ENCODE results near the gene TMEM140. TPM values are rescaled to one million over a fixed set of nuclear protein-coding genes. Genes with fewer than 3 reads are reported as not detected.

The TMEM140 gene
- total and polyA plus RNA-seq, 2 of the 13 experiments (the other 11 are each of a cell fraction or from before 2014, with no cell fraction given), result 9.2 to 21.7 TPM

GRCh38 chr7:135169141-135169963 is 21.5 kb downstream of the TMEM140 start (continued):
- TF ChIP-seq HNF1A (IDR thresholded peaks at IDR 0.05; ENCODE audit: low read depth) (no peak), HNF1A (CRISPR knock-in tag; IDR thresholded peaks at IDR 0.05; ENCODE audit: borderline replicate concordance) (peak; percentile 38; the same call in 1 of the 2 replicates), ZIK1 (CRISPR knock-in tag; IDR thresholded peaks at IDR 0.05; ENCODE audit: borderline replicate concordance, low read depth) (no peak), KLF13 (CRISPR knock-in tag; IDR thresholded peaks at IDR 0.05) (no peak), HMG20A (CRISPR knock-in tag; IDR thresholded peaks at IDR 0.05; ENCODE audit: borderline replicate concordance) (no peak), TRIM24 (CRISPR knock-in tag; IDR thresholded peaks at IDR 0.05) (no peak), RNF2 (conservative IDR thresholded peaks at IDR 0.05; ENCODE audit: low read depth) (no peak), ZNF121 (CRISPR knock-in tag; IDR thresholded peaks at IDR 0.05) (no peak), ZNF780A (CRISPR knock-in tag; IDR thresholded peaks at IDR 0.05) (no peak), MED8 (CRISPR knock-in tag; IDR thresholded peaks at IDR 0.05; ENCODE audit: insufficient replicate concordance) (no peak), MTA3 (CRISPR knock-in tag; IDR thresholded peaks at IDR 0.05) (no peak), ZMYM2 (CRISPR knock-in tag; IDR thresholded peaks at IDR 0.05) (no peak), SMARCC2 (IDR thresholded peaks at IDR 0.05) (no peak)
- TF ChIP-seq, protein P1, sequence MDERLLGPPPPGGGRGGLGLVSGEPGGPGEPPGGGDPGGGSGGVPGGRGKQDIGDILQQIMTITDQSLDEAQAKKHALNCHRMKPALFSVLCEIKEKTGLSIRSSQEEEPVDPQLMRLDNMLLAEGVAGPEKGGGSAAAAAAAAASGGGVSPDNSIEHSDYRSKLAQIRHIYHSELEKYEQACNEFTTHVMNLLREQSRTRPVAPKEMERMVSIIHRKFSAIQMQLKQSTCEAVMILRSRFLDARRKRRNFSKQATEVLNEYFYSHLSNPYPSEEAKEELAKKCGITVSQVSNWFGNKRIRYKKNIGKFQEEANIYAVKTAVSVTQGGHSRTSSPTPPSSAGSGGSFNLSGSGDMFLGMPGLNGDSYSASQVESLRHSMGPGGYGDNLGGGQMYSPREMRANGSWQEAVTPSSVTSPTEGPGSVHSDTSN (CRISPR knock-in tag; IDR thresholded peaks at IDR 0.05), result no peak
- TF ChIP-seq, protein P2, sequence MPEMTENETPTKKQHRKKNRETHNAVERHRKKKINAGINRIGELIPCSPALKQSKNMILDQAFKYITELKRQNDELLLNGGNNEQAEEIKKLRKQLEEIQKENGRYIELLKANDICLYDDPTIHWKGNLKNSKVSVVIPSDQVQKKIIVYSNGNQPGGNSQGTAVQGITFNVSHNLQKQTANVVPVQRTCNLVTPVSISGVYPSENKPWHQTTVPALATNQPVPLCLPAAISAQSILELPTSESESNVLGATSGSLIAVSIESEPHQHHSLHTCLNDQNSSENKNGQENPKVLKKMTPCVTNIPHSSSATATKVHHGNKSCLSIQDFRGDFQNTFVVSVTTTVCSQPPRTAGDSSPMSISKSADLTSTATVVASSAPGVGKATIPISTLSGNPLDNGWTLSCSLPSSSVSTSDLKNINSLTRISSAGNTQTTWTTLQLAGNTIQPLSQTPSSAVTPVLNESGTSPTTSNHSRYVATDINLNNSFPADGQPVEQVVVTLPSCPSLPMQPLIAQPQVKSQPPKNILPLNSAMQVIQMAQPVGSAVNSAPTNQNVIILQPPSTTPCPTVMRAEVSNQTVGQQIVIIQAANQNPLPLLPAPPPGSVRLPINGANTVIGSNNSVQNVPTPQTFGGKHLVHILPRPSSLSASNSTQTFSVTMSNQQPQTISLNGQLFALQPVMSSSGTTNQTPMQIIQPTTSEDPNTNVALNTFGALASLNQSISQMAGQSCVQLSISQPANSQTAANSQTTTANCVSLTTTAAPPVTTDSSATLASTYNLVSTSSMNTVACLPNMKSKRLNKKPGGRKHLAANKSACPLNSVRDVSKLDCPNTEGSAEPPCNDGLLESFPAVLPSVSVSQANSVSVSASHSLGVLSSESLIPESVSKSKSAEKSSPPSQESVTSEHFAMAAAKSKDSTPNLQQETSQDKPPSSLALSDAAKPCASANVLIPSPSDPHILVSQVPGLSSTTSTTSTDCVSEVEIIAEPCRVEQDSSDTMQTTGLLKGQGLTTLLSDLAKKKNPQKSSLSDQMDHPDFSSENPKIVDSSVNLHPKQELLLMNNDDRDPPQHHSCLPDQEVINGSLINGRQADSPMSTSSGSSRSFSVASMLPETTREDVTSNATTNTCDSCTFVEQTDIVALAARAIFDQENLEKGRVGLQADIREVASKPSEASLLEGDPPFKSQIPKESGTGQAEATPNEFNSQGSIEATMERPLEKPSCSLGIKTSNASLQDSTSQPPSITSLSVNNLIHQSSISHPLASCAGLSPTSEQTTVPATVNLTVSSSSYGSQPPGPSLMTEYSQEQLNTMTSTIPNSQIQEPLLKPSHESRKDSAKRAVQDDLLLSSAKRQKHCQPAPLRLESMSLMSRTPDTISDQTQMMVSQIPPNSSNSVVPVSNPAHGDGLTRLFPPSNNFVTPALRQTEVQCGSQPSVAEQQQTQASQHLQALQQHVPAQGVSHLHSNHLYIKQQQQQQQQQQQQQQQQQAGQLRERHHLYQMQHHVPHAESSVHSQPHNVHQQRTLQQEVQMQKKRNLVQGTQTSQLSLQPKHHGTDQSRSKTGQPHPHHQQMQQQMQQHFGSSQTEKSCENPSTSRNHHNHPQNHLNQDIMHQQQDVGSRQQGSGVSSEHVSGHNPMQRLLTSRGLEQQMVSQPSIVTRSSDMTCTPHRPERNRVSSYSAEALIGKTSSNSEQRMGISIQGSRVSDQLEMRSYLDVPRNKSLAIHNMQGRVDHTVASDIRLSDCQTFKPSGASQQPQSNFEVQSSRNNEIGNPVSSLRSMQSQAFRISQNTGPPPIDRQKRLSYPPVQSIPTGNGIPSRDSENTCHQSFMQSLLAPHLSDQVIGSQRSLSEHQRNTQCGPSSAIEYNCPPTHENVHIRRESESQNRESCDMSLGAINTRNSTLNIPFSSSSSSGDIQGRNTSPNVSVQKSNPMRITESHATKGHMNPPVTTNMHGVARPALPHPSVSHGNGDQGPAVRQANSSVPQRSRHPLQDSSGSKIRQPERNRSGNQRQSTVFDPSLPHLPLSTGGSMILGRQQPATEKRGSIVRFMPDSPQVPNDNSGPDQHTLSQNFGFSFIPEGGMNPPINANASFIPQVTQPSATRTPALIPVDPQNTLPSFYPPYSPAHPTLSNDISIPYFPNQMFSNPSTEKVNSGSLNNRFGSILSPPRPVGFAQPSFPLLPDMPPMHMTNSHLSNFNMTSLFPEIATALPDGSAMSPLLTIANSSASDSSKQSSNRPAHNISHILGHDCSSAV (CRISPR knock-in tag; IDR thresholded peaks at IDR 0.05; ENCODE audit: borderline replicate concordance), result no peak
